Left lobe of liver (tissue), 2 donors: ENCODE measurements around the gene CPLX4. TPM values are rescaled to one million over a fixed set of nuclear protein-coding genes. Genes with fewer than 3 reads are reported as not detected.

Source experiments
- ATAC-seq: fragments of 200-7000 bp; cut with Tn5 transposase; one replicate; pipeline ENCODE4 v1.9.1; 2020; ENCODE audit warnings: mild to moderate bottlenecking, moderate library complexity
- DNase-seq: peaks from one replicate; pipeline ENCODE4 v3.0.0-alpha.2; 2020; ENCODE audit warnings: low spot score
- total RNA-seq: library from RNA; stranded (reverse); gene quantifications from one replicate; pipeline ENCODE4 v1.2.1, GENCODE V29; 2021
- donor health status: DM: no; HTN: no; CAD: no; lungs with moderate emphysema.
- donor health status: DM: no; HTN: yes; CAD: no.

The CPLX4 gene, protein sequence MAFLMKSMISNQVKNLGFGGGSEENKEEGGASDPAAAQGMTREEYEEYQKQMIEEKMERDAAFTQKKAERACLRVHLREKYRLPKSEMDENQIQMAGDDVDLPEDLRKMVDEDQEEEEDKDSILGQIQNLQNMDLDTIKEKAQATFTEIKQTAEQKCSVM
- total RNA-seq, result not detected

GRCh38 chr18:59318460-59319050 is at the start of gene CPLX4:
Gene CPLX4, minus strand, starts transcription at chr18:59318649. Its CDS starts 187 bp downstream, at chr18:59318462.
- no peak for ATAC-seq
- DNase-seq, result no peak

GRCh38 chr18:59360381-59360780 is 41.9 kb upstream of the CPLX4 start:
- no peak for ATAC-seq
- no peak for DNase-seq

DNA sequence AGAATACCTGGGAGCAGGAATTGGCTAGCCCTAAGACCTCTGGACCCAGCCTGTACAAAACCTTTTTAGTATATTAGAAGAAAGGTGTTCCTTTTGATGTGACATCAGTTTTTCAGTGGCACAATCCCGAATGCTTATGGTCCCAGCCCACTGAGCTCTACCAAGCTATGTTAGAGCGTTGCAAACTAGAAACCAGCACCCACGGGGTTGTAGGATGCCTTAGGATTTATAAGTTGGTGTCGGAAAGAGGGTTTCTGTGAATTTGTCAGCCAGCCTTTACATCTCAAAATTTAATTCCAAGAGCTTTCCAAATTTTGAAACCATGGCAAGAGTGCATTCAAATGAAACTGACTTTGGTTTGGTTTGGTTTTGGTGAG is 41.1 kb upstream of the CPLX4 start:
- DNase-seq, result no peak
- ATAC-seq, result peak; percentile 42

DNA sequence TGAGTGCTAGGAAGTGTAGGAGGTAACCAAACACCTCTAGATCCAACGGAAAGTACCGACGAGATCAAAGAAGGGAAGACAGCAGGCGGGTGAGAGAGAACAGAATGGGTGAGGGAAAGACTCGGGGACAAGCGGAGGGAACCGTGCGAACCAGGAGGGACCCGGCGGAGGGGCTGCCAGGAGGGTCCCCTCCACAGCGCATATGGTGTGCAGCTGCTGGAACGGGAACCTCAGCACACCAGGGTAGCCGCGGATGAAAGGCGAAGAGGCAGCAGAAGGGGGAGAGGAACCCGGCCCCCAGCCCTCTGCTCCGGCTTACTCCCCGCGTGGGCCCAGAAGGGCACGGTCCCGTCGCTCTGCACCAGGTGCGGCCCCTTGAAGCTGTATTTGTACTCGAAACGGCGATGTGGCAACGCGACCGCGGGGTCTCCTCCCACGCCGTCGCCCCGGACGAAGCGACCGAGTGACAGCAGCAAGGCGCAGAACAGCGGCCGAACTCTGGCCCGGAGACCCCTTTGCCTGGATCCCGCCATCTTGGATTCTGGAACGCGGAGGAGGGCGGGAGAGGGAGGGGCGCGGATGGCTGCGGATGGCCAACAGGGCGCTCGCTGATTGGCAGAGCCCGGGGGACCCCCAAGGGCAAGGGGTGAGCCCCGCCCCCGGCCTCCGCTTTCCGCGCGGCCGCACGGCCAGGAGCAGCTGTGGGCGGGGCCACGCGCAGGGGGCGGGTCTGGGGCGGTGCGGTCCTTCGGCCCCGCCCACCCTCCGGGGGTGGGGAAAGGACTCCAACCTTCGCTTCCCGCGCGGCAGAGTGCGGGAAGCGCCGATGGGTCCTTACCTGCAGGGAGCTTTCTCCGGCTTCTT is 40.5 kb upstream of the CPLX4 start, which contains the start of gene LMAN1:
Gene LMAN1 (minus strand): TSS at position 554 of the 864 bp plus-strand sequence. CDS start 21 bp downstream, at position 533.
- ATAC-seq, result peak; percentile 98
- DNase-seq, result peak; percentile 97

- ATAC-seq (peak; percentile 1), DNase-seq (no peak)
Observed at GRCh38 chr18:59358414-59358711, 39.9 kb upstream of the CPLX4 start.

DNA sequence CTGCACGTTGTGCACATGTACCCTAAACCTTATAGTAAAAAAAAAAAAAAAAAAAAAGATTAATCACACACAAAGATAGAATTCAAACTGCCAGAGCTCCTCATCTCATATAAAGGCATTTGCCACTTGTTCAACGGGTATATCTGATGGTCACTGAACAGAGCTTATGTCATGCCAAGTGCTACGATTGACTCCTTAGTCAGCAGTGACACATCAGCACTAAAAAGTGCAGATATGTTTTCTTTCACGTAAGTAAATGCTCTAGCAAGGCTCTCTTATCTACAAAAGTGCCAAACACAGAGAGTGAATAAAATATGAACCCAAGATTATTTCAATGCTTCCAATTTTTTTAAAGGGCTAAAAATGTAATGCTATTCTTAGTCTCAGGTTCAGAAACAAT is 39.5 kb upstream of the CPLX4 start:
- DNase-seq (no peak), ATAC-seq (peak; percentile 16)

DNA sequence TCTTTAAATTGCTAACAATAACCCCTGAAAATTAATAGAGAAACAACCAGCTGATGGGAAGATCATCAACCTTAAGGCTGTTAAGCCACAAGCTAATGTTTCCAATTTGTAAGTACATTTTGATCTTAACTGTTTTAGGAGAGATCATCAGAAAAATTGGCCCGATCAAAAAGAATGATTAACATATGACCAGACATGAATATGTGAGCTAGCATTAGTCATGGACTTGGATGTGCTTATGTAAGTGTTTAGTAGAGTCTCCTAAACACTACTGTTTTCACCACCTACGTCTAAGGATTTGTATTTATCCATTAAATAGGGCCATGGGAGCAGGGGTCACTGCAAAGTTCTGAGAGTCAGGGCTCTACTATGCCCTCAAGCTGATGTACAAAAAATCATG is 36.3 kb upstream of the CPLX4 start:
- ATAC-seq (no peak), DNase-seq (no peak)

- ATAC-seq (peak; percentile 25), DNase-seq (no peak)
Observed at GRCh38 chr18:59353079-59353680, 34.7 kb upstream of the CPLX4 start.

- DNase-seq (no peak), ATAC-seq (no peak)
Observed at GRCh38 chr18:59352250-59352855, 33.9 kb upstream of the CPLX4 start.

DNA sequence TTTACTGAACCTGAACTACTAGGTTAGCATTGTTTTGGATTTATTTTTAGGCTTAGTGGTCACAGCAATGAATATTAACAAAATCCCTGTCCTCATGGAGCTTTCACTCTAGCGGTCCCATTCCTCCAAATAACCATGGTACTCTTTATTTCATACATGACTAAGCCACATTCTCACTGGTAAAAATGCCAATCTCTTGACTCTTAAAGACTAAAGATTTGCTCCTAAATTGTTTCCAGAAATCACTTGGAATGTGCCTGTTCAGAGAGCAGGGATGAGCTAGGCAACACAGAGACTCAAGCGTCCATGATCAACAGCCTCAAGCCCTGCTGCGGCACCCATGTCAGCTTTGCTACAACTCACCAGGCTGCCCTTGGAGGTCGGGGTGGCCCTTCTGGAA is 27.1 kb upstream of the CPLX4 start:
- no peak for DNase-seq

DNA sequence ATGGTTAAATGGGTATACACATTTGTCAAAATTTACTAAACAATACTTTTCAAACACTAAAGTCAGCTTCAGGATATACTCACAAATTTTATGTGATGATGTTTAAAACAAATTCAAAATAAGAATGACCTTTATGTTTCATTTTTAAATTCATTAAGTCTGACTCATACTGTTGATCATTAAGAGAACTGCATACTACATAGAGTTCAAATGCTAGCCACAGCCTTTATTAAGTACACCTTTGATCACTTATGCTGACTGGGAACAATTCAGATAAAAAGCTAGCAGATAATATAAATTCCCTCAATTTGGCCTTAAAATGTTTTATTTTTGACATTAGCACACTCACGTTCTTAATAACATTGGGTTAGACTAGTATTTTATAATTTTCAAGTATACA is 26.5 kb upstream of the CPLX4 start:
- DNase-seq, result no peak
- no peak for ATAC-seq

More for the DNA sequence above, 27.1 kb upstream of the CPLX4 start:
- ATAC-seq, result no peak

DNA sequence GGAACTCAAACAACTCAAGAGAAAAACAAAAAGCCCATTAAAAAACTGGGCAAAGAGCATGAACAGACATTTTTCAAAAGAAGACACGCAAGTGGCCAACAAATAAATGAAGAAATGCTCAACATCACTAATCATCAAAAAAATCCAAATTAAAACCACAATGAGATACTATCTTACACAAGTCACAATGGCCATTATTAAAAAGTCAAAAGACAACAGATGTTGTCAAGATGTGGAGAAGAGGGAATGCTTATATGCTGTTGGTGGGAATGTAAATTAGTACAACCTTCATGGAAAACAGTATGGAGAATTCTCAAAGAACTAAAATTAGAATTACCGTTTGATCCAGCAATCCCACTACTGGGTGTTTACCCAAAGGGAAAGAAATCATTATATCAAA is 25.5 kb upstream of the CPLX4 start:
- no peak for DNase-seq
- ATAC-seq, result no peak

DNA sequence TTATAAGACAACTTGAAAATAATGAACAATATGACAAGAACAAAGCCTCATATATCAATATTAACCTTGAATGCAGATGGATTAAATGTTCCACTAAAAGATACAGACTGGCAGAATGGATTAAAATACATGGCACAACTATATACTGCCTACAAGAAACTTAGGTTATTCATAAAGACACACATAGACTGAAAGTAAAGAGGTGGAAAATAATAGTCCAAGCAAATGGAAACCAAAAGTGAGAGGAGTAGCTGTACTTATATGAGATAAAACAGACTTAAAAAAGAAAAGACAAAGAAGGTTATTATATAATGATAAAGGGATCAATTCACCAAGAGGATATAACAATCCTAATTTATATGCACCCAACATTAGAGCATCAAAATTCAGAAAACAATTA is 22.4 kb upstream of the CPLX4 start:
- DNase-seq, result no peak
- ATAC-seq, result no peak

- DNase-seq (no peak), ATAC-seq (no peak)
Observed at GRCh38 chr18:59340312-59340711, 21.9 kb upstream of the CPLX4 start.

- DNase-seq, result no peak
- no peak for ATAC-seq
Observed at GRCh38 chr18:59332986-59333385, 14.5 kb upstream of the CPLX4 start.

DNA sequence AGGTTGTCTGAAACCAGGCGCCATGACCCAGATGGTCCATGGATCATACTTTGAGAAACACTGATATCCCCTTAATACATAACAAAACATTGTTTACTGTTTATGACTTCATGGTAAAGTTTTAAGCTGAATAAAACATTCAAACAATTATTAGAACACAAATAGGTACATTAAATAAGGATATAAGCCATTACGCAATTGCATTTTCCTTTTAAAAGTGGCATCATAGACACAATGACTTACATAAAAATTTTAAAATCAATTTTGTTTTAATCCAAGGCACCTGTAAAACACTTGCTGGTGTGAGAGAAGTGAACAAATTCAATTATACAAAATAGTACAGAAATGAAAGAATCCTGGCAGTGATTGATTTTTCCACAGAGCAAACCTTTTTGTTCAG is 10.2 kb upstream of the CPLX4 start:
- no peak for DNase-seq
- no peak for ATAC-seq

- DNase-seq (no peak), ATAC-seq (no peak)
Observed at GRCh38 chr18:59325965-59326364, 7.5 kb upstream of the CPLX4 start.

DNA sequence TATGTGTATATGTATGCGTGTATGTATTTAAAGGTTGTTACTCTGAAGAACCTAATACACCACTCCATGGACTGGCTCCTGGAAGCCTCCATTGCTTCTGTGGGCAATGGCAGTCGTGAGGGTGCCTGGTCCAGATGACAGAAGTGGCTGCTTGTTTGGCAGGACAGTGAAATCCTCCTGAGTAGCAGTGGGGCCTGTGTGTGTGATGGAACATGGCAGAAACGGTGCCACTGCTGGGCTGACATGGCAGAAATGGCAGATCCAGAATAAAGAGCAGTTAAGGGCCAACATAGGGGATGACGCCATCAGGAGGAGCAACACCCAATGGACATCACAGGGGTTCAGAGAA is 6.1 kb upstream of the CPLX4 start:
- ATAC-seq, result no peak
- no peak for DNase-seq

DNA sequence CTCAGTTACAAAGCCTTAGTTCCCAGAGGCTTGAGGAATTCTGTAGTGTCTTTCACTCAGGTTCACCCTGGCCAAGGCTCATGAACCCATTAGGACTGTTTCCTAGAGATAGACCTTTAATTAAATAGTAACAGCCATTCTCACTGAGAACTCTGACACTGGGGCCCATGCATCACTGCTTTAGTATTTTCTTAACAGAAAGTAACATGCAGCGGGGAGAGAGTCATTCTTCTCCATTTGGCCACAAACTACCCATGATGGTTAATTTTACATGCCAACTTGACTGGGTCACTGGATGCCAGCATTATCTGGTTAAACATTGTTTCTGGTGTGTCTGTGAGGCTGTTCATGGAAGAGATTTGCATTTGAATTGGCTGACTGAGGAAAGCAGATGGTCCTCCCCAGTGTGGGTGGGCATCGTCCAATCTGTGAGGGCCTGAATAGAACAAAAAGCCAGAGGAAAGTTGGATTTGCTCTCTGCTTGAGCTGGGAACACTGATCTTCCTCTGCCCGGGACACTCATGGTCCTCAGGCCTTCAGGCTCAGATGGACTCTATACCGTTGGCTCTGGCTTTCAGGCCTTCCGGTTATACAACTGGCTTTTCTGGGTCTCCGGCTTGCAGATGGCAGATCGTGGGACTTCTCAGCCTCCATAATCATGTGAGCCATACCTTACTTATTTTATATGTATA is 5.6 kb upstream of the CPLX4 start:
- no peak for DNase-seq
- peak; percentile 29 for ATAC-seq

- ATAC-seq (no peak), DNase-seq (no peak)
Observed at GRCh38 chr18:59311631-59312030, 6.8 kb downstream of the CPLX4 start.

- no peak for DNase-seq
- no peak for ATAC-seq
Observed at GRCh38 chr18:59308938-59309260, 9.6 kb downstream of the CPLX4 start.
